Measurements from ENCODE around the gene ADGRB3.

ADGRB3 gene

DNA sequence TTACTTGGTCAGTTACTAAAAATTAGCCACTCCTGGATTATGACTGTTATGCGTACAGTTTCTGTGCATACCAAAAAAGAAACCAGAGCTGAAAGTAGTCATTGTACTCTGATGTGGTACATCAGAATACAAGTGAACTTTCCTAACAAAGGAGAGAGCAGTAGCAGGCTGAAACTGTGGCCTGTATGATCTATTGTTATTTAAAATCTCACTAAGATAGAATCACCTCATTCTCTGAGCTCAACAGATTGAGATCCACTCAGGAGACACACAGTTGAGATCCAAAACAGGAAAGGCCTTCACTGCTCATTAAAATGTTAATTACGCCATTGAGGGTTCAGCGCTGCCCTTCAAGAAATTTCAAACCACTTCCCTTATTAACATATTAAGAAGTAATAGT, 585.3 kb downstream of the ADGRB3 start:
- no peak overlapping the region for H3K9ac ChIP-seq
- H4K20me1 ChIP-seq = no peaks in the 10 kb centered on the region
- H3K9me3 ChIP-seq = no peaks in the 10 kb centered on the region
- H3K36me3 ChIP-seq = no peaks in the 10 kb centered on the region
- H3K27ac ChIP-seq = no peak overlapping the region
- no peaks in the 10 kb centered on the region for H3K27me3 ChIP-seq
- no peaks in the 10 kb centered on the region for H3K4me1 ChIP-seq
- no peak for TF ChIP-seq Cebpa-rat (IDR thresholded peaks at IDR 0.05)
- H3K4me2 ChIP-seq = no peak overlapping the region
- H3K4me3 ChIP-seq = no peak overlapping the region

DNA sequence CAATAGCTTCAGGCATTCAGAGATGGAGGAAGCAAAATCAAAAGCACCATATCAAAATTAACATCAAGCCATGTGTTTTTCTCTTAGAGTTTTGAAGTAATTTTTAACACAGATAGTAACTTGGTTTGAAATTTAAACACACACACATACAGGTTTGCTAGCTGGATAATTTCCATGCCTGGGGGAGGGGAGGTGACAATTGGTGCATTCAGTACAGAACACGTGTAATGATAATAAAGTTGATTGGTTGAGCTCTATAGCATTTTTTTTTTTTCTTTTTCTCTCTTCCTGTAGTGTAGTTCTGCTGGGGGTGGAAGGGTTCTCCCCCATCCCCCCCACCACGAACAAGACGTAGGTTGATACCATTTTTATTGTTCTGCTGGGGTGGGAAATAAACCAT, 596.9 kb downstream of the ADGRB3 start:
- no peaks in the 10 kb centered on the region for H3K36me3 ChIP-seq
- H3K27ac ChIP-seq = no peak overlapping the region
- no peak overlapping the region for H3K4me3 ChIP-seq

DNA sequence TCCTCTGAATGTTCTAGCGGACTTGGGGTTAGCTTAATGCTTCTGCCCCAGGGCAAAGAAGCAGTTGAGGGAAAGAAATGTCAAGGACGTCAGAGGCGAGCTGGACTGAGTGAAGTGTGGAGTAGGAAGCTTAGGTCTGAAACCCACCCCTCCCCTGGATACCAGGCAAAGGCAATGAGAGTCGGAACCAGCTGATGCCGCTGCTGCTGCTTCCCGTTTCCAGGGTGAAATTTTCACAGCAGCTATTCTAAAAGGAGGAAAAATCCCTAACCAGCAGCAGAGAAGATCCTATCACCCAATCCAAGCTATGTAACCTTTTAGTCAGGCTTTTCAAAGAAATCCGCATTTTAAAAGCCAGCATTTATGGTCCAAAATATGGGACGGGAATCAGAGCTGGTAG, 597.4 kb downstream of the ADGRB3 start:
- peaks cover 6% of the 10 kb centered on the region; the same call in 1 of the 2 replicates for H4K20me1 ChIP-seq
- no peaks in the 10 kb centered on the region for H3K9me3 ChIP-seq
- no peak overlapping the region for H3K4me2 ChIP-seq
- H3K36me3 ChIP-seq = no peaks in the 10 kb centered on the region
- no peaks in the 10 kb centered on the region for H3K4me1 ChIP-seq
- no peak overlapping the region for H3K4me3 ChIP-seq
- no peaks in the 10 kb centered on the region for H3K27me3 ChIP-seq
- no peak overlapping the region for H3K27ac ChIP-seq
- no peak overlapping the region for H3K9ac ChIP-seq
- no peak for TF ChIP-seq Cebpa-rat (IDR thresholded peaks at IDR 0.05)

More for the DNA sequence above, 596.9 kb downstream of the ADGRB3 start:
- TF ChIP-seq Cebpa-rat (IDR thresholded peaks at IDR 0.05) = no peak
- no peaks in the 10 kb centered on the region for H3K27me3 ChIP-seq
- no peaks in the 10 kb centered on the region for H3K9me3 ChIP-seq
- peaks cover 6% of the 10 kb centered on the region; the same call in 1 of the 2 replicates for H4K20me1 ChIP-seq
- H3K4me2 ChIP-seq = no peak overlapping the region
- no peak overlapping the region for H3K9ac ChIP-seq
- no peaks in the 10 kb centered on the region for H3K4me1 ChIP-seq

DNA sequence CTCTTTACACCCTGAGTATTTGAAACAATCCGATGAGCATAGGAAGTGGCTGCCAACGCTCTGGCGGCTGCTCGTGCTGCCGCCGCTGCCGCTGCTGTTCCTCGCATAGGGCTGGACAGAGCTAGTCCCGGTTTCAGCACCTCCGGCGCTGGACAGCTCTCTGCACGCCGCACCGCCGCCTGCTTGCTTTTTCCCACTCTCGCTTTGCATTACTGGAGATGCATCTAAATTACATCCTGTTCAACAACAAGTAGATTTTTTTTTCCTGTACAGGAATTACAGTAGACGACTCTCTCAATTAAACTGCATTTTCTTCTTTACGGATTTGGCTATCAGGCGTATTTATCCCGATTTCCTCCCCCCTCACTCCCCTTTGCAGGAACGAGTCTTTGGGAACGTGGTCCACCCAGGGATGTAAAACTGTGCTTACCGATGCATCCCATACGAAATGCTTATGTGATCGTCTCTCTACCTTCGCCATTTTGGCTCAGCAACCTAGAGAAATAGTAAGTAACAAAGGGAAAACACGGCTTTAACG, 597.9 kb downstream of the ADGRB3 start:
- Histone ChIP-seq H3K9ac (no peak overlapping the region), H3K4me2 (no peak overlapping the region)

DNA sequence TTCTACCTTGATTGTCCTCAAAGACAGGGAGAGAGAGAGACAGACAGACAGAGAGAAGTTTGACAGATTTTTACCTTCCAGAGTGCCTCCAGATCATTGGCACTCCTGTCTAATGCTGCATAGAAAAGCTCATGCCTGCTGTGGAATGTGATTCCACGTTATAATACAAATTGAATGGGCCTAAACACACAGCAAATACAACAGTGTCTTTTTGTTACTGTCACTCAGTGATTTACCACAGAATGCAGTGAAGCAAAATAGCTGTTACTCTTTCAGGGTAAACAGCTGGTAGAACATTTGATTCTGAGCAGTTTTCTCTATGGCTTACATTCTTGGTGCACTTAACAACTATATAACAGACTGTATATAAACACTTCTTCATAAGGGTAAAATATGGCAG, 603.0 kb downstream of the ADGRB3 start:
- Histone ChIP-seq H3K36me3 (no peaks in the 10 kb centered on the region), H3K9me3 (no peaks in the 10 kb centered on the region), H3K27ac (no peak overlapping the region), H3K27me3 (no peaks in the 10 kb centered on the region), H3K9ac (no peak overlapping the region), H3K4me3 (no peak overlapping the region), H3K4me1 (no peaks in the 10 kb centered on the region), H3K4me2 (no peak overlapping the region), H4K20me1 (no peaks in the 10 kb centered on the region)
- TF ChIP-seq Cebpa-rat (IDR thresholded peaks at IDR 0.05) = no peak

More for the DNA sequence above, 597.9 kb downstream of the ADGRB3 start:
- Histone ChIP-seq H3K36me3 (no peaks in the 10 kb centered on the region), H3K4me1 (no peaks in the 10 kb centered on the region), H3K9me3 (no peaks in the 10 kb centered on the region), H3K27ac (no peak overlapping the region), H3K4me3 (no peak overlapping the region), H3K27me3 (no peaks in the 10 kb centered on the region), H4K20me1 (peaks cover 6% of the 10 kb centered on the region; the same call in 1 of the 2 replicates)
- no peak for TF ChIP-seq Cebpa-rat (IDR thresholded peaks at IDR 0.05)

DNA sequence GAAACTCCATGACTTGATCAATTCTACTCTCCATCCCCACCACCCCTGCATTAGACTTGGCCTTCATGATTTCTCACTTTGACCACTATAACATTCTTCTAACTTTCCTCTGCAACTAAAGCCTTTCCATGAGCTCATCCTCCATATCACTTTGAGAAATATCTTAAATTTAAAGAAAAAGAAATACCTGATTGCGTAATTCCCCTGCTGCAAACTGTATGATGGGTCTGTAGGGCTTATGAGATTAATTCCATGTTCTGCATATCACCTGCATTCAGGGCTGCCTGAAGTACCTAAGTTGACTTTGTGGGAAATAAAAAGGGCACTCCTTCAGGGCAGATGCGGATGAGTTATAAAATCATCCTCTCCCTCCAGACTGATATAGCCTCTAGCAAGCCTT, 611.9 kb downstream of the ADGRB3 start:
- H3K4me3 ChIP-seq = no peak overlapping the region
- no peaks in the 10 kb centered on the region for H3K36me3 ChIP-seq
- H4K20me1 ChIP-seq = no peaks in the 10 kb centered on the region
- no peaks in the 10 kb centered on the region for H3K9me3 ChIP-seq
- no peaks in the 10 kb centered on the region for H3K27me3 ChIP-seq
- no peak overlapping the region for H3K27ac ChIP-seq
- no peak overlapping the region for H3K9ac ChIP-seq
- peaks cover 7% of the 10 kb centered on the region; the same call in 1 of the 2 replicates for H3K4me1 ChIP-seq
- H3K4me2 ChIP-seq = no peak overlapping the region
- peak; percentile 78; the same call in 1 of the 2 replicates for TF ChIP-seq Cebpa-rat (IDR thresholded peaks at IDR 0.05)

DNA sequence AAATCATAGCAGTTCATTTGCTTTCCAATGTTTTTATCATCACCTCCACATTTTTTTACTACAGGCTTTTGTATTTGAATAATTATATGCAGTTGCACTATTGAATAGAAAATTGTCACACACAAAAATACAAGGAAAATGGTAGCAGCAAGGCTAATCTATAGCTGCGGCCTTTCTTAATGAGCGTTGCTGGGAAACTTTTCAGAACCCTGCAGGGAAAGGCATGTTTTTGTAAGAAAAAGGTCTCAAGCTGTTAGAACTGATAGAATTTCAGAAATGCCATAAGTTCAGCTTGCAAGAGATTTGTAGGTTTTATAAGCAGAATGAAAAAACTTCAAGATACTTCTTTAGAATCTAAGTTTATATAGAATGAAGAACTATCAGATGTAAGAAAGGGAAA, 625.9 kb downstream of the ADGRB3 start:
- H3K4me3 ChIP-seq = no peak overlapping the region
- H3K27me3 ChIP-seq = no peaks in the 10 kb centered on the region
- H3K4me2 ChIP-seq = no peak overlapping the region
- no peaks in the 10 kb centered on the region for H3K4me1 ChIP-seq
- no peaks in the 10 kb centered on the region for H3K36me3 ChIP-seq
- no peaks in the 10 kb centered on the region for H4K20me1 ChIP-seq
- H3K9me3 ChIP-seq = no peaks in the 10 kb centered on the region
- H3K27ac ChIP-seq = no peak overlapping the region
- TF ChIP-seq Cebpa-rat (IDR thresholded peaks at IDR 0.05) = no peak
- H3K9ac ChIP-seq = no peak overlapping the region

DNA sequence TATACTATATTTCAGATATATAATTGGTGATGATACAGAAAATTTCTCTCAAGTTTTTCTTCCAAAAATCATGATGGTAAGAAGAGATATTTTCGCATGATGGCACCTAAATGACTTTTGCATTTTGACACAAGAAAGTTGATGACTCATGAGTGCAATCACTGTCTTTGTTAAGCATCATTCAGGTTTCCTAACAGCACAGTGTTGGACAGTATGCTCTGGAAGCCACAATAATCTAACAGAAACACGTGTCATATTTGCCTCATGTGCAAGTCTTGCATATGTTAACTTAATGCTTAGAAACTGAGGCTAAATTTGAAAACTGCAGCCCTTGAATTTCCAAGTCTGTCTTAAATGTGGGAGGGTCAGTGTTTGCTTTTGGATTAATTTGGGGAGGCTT, 628.2 kb downstream of the ADGRB3 start:
- Histone ChIP-seq H3K4me1 (no peaks in the 10 kb centered on the region), H3K9ac (no peak overlapping the region), H3K27ac (no peak overlapping the region), H3K36me3 (no peaks in the 10 kb centered on the region), H3K9me3 (no peaks in the 10 kb centered on the region), H3K4me2 (no peak overlapping the region), H3K27me3 (no peaks in the 10 kb centered on the region), H4K20me1 (no peaks in the 10 kb centered on the region), H3K4me3 (no peak overlapping the region)
- no peak for TF ChIP-seq Cebpa-rat (IDR thresholded peaks at IDR 0.05)

DNA sequence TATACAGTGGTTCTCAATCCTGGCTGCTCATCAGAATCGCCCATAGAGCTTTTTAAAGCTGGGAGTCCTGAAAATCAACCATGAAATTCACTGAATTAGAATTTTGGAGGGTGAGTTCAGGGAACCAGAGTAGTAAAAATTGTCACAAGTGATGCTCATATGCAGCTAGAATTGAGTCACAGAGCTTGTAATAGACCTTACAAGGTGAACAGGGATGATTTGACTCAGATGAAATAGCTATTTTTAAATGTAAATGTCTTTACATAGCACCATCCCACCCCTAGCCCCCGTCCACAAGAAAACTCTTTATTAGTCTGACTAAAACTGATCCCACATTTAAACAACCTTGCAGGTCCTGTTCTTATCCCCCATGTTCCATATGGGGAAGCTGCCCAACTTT, 630.0 kb downstream of the ADGRB3 start:
- TF ChIP-seq Cebpa-rat (IDR thresholded peaks at IDR 0.05) = no peak
- H3K4me1 ChIP-seq = no peaks in the 10 kb centered on the region
- H3K4me2 ChIP-seq = no peak overlapping the region

DNA sequence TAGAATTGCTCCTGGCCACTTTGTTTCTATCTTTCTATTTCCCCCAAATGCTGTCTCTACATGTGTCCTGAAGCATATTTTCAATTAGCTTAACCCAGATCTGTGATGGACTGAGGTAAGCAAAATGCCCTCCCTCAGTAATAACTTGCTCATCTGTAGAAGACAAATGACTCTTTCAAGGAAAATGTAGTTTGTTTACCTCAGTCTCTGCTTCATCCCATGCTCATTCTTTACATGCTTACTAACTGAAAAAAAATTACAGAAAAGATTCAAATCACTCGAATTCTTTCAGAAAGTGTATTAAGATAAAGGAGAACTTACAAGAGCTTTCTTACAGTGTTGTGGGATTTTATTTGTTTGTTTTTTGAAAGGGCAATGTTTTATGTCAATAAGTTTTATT, 630.6 kb downstream of the ADGRB3 start:
- H3K27ac ChIP-seq = no peak overlapping the region
- TF ChIP-seq Cebpa-rat (IDR thresholded peaks at IDR 0.05) = no peak
- H3K4me3 ChIP-seq = no peak overlapping the region
- no peak overlapping the region for H3K4me2 ChIP-seq
- no peaks in the 10 kb centered on the region for H3K9me3 ChIP-seq
- H3K36me3 ChIP-seq = no peaks in the 10 kb centered on the region
- H3K4me1 ChIP-seq = no peaks in the 10 kb centered on the region
- H3K9ac ChIP-seq = no peak overlapping the region
- no peaks in the 10 kb centered on the region for H3K27me3 ChIP-seq
- H4K20me1 ChIP-seq = no peaks in the 10 kb centered on the region

More for the DNA sequence above, 630.0 kb downstream of the ADGRB3 start:
- H3K9me3 ChIP-seq = no peaks in the 10 kb centered on the region
- no peaks in the 10 kb centered on the region for H4K20me1 ChIP-seq
- no peaks in the 10 kb centered on the region for H3K36me3 ChIP-seq
- no peaks in the 10 kb centered on the region for H3K27me3 ChIP-seq
- no peak overlapping the region for H3K4me3 ChIP-seq
- no peak overlapping the region for H3K27ac ChIP-seq
- no peak overlapping the region for H3K9ac ChIP-seq

DNA sequence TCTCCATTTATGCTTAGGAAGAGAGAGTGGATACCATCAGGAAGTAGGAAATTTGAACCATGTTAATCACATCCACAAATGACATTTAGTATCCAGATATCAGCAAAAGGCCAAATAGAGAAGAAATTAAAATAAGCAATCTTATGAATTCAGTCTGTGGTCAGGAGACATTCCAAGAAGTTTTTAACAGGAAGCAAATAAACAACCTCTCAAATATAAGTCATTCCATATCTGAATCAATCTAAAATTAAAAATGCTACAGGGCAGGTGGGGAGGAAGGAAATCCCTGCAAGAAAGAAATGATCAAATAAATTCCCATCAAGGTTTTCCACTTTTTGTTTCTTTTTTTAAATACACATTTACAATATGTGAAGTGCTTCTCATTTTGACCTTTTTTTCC, 641.1 kb downstream of the ADGRB3 start:
- Histone ChIP-seq H3K4me3 (no peak overlapping the region), H3K4me2 (no peak overlapping the region), H3K4me1 (no peaks in the 10 kb centered on the region), H3K27ac (no peak overlapping the region), H3K27me3 (no peaks in the 10 kb centered on the region), H3K36me3 (no peaks in the 10 kb centered on the region), H4K20me1 (no peaks in the 10 kb centered on the region), H3K9me3 (no peaks in the 10 kb centered on the region), H3K9ac (no peak overlapping the region)
- TF ChIP-seq Cebpa-rat (IDR thresholded peaks at IDR 0.05) = no peak

Measured in BLaER1 (cell line).